WTC11 (cell line): ENCODE results near the gene ARID3B.

Experiments used
- TF ChIP-seq, protein P1 (sequence below): sonication (generic); formaldehyde crosslinking; IDR thresholded peaks from 2 replicates; pipeline ENCODE4 v1.8.0; 2022; ENCODE audit warnings: missing genetic modification reagents
- TF ChIP-seq, protein P2 (sequence below): sonication (generic); formaldehyde crosslinking; IDR thresholded peaks from 2 replicates; pipeline ENCODE4 v1.8.1; 2022; ENCODE audit warnings: low read depth, mild to moderate bottlenecking, moderate library complexity, missing genetic modification reagents, borderline replicate concordance

DNA sequence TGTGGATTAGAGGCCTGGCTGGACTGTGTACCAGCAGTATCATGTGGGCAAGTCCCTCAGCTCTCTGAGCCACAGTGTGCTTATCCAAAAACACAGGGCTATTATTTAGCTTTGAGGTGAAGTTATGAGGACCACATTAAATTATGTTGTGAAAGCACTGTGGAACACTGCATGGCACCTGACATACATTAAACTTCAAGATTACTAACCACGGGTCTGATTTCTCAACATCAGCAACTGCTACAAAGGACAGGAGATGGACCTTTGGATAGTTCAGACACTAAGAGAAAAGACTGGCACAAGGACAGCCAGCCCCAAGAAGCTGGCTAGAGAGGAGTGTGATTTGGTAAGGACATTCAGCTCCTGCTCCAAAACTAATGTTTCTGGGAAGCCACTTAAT is 96.0 kb downstream of the ARID3B start:
- TF ChIP-seq, protein P1, sequence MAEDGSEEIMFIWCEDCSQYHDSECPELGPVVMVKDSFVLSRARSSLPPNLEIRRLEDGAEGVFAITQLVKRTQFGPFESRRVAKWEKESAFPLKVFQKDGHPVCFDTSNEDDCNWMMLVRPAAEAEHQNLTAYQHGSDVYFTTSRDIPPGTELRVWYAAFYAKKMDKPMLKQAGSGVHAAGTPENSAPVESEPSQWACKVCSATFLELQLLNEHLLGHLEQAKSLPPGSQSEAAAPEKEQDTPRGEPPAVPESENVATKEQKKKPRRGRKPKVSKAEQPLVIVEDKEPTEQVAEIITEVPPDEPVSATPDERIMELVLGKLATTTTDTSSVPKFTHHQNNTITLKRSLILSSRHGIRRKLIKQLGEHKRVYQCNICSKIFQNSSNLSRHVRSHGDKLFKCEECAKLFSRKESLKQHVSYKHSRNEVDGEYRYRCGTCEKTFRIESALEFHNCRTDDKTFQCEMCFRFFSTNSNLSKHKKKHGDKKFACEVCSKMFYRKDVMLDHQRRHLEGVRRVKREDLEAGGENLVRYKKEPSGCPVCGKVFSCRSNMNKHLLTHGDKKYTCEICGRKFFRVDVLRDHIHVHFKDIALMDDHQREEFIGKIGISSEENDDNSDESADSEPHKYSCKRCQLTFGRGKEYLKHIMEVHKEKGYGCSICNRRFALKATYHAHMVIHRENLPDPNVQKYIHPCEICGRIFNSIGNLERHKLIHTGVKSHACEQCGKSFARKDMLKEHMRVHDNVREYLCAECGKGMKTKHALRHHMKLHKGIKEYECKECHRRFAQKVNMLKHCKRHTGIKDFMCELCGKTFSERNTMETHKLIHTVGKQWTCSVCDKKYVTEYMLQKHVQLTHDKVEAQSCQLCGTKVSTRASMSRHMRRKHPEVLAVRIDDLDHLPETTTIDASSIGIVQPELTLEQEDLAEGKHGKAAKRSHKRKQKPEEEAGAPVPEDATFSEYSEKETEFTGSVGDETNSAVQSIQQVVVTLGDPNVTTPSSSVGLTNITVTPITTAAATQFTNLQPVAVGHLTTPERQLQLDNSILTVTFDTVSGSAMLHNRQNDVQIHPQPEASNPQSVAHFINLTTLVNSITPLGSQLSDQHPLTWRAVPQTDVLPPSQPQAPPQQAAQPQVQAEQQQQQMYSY (CRISPR knock-in tag) = no peak
- TF ChIP-seq, protein P2, sequence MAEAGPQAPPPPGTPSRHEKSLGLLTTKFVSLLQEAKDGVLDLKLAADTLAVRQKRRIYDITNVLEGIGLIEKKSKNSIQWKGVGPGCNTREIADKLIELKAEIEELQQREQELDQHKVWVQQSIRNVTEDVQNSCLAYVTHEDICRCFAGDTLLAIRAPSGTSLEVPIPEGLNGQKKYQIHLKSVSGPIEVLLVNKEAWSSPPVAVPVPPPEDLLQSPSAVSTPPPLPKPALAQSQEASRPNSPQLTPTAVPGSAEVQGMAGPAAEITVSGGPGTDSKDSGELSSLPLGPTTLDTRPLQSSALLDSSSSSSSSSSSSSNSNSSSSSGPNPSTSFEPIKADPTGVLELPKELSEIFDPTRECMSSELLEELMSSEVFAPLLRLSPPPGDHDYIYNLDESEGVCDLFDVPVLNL (CRISPR knock-in tag) = no peak
